K562 (cell line): ENCODE data around the gene FAM222A. TPM values are rescaled to one million over a fixed set of nuclear protein-coding genes. Genes with fewer than 3 reads are reported as not detected.

Experiments used
- ADNP ChIP-seq: fragments of 200-800 bp; sonication (Bioruptor generic); IDR thresholded peaks from 2 replicates; pipeline ENCODE4 v1.6.1; 2016; ENCODE audit warnings: missing genetic modification characterization, missing compliant biosample characterization
- ARID2 ChIP-seq: fragments of 450-650 bp; IDR thresholded peaks from 2 replicates; pipeline ENCODE4 v1.6.1; 2017; ENCODE audit warnings: antibody characterized with exemption, mild to moderate bottlenecking
- ATF7 ChIP-seq: fragments of 450-650 bp; IDR thresholded peaks from 2 replicates; pipeline ENCODE4 v1.7.1; 2014; ENCODE audit warnings: mild to moderate bottlenecking, moderate library complexity
- BHLHE40 ChIP-seq: IDR thresholded peaks from 2 replicates; pipeline ENCODE4 v1.6.1; 2011; ENCODE audit warnings: low read length, improper control_type of control experiment
- CC2D1A ChIP-seq: fragments of 450-650 bp; IDR thresholded peaks from 2 replicates; pipeline ENCODE4 v1.6.1; 2017; ENCODE audit warnings: mild to moderate bottlenecking
- DEAF1 ChIP-seq: fragments of 450-650 bp; formaldehyde crosslinking; IDR thresholded peaks from 2 replicates; pipeline ENCODE4 v1.4.0; 2020; ENCODE audit warnings: mild to moderate bottlenecking, moderate library complexity
- MEF2A ChIP-seq: IDR thresholded peaks from 2 replicates; pipeline ENCODE4 v1.6.1; 2011; ENCODE audit warnings: low read depth, mild to moderate bottlenecking, low read length, moderate library complexity; ENCODE audit not compliant: control insufficient read depth
- MYNN ChIP-seq, 2 experiments: sonication (generic); formaldehyde crosslinking in 1 of 2; IDR thresholded peaks; 2 replicates each; pipeline versions ENCODE4 v1.5.0 to v1.6.1; 2016 to 2020; ENCODE audit warnings: antibody characterized with exemption in 1 of 2, missing genetic modification reagents in 1 of 2
- NFE2 ChIP-seq: IDR thresholded peaks from 2 replicates; pipeline ENCODE4 v1.6.1; 2014; ENCODE audit warnings: antibody characterized with exemption, low read depth
- NONO ChIP-seq, 2 experiments: fragments of 200-400 bp in 1 of 2; fragments of 450-650 bp in 1 of 2; formaldehyde crosslinking in 1 of 2; IDR thresholded peaks; 2 replicates each; pipeline ENCODE4 v1.6.1; 2017; ENCODE audit warnings: low read depth in 2 of 2, mild to moderate bottlenecking in 2 of 2, moderate library complexity in 2 of 2, low read length in 1 of 2
- PTBP1 ChIP-seq: fragments of 200-400 bp; formaldehyde crosslinking; IDR thresholded peaks from 2 replicates; pipeline ENCODE4 v1.6.1; 2017; ENCODE audit warnings: low read depth, low read length
- RAD21 ChIP-seq, 2 experiments: fragments of 250-450 bp in 1 of 2; fragments of 450-650 bp in 1 of 2; sonication (Bioruptor Pico) in 1 of 2; formaldehyde crosslinking in 1 of 2; IDR thresholded peaks in 1 of 2; conservative IDR thresholded peaks in 1 of 2; 2 replicates each; pipeline versions ENCODE4 v1.4.0 to v1.8.0; 2020 to 2022; ENCODE audit warnings: mild to moderate bottlenecking in 2 of 2, moderate library complexity in 1 of 2
- SMC3 ChIP-seq: conservative IDR thresholded peaks from 2 replicates; pipeline ENCODE4 v1.6.1; 2011; ENCODE audit warnings: low read depth, low read length, improper control_type of control experiment; ENCODE audit not compliant: insufficient read depth
- VEZF1 ChIP-seq: fragments of 200-800 bp; sonication (Bioruptor generic); IDR thresholded peaks from 2 replicates; pipeline ENCODE4 v1.6.1; 2017; ENCODE audit warnings: missing genetic modification characterization, missing compliant biosample characterization
- YY1 ChIP-seq, 3 experiments: IDR thresholded peaks; 2 replicates each; pipeline ENCODE4 v1.6.1; 2011; ENCODE audit warnings: low read length in 2 of 3, mild to moderate bottlenecking in 2 of 3, moderate library complexity in 2 of 3, borderline replicate concordance in 1 of 3, control low read depth in 1 of 3, low read depth in 1 of 3; ENCODE audit not compliant: insufficient read depth in 3 of 3, insufficient replicate concordance in 2 of 3, control insufficient read depth in 1 of 3, insufficient read length in 1 of 3; ENCODE audit errors: extremely low read depth in 1 of 3
- ZBTB9 ChIP-seq: fragments of 450-650 bp; formaldehyde crosslinking; IDR thresholded peaks from 2 replicates; pipeline ENCODE4 v1.4.0; 2020; ENCODE audit warnings: mild to moderate bottlenecking, moderate library complexity
- ZKSCAN1 ChIP-seq: fragments of 150-350 bp; IDR thresholded peaks from 2 replicates; pipeline ENCODE4 v1.6.1; 2016; ENCODE audit warnings: low read depth, low read length
- polyA plus RNA-seq, 8 experiments: library from polyadenylated mRNA; depleted of rRNA in 4 of 8; stranded (reverse) in 5 of 8; unstranded in 3 of 8; fragments of >200 nt; fragmentation: Nextera tagmentation in 2 of 8; fragmentation: Illumina TruSeq in 1 of 8; extraction: Ambion mirVana in 2 of 8; extraction: Trizol in 1 of 8; gene quantifications; 2 replicates each; pipeline versions ENCODE4 v1.2.1 to v1.2.3, GENCODE V29; 2011 to 2014; ENCODE audit warnings: inconsistent platforms in 1 of 8, missing spikeins in 1 of 8
- total RNA-seq, 7 experiments: library from RNA; depleted of rRNA in 6 of 7; stranded (reverse); fragments of >200 nt in 6 of 7; fragmentation: Illumina TruSeq in 2 of 7; extraction: Trizol in 2 of 7; gene quantifications; 2 replicates each; pipeline versions ENCODE4 v1.2.1 to v1.2.3, GENCODE V29; 2011 to 2021; ENCODE audit warnings: low replicate concordance in 1 of 7
- TF ChIP-seq, protein P1 (sequence below): sonication (generic); formaldehyde crosslinking; IDR thresholded peaks from 2 replicates; pipeline ENCODE4 v1.8.0; 2022; ENCODE audit warnings: missing genetic modification reagents, mild to moderate bottlenecking, moderate library complexity, borderline replicate concordance

The FAM222A gene
- total and polyA plus RNA-seq, 9 of the 15 experiments (the other 6 are each of a cell fraction or from before 2014, with no cell fraction given), result 0.03 to 0.36 (median 0.12) TPM; not detected in 1

DNA sequence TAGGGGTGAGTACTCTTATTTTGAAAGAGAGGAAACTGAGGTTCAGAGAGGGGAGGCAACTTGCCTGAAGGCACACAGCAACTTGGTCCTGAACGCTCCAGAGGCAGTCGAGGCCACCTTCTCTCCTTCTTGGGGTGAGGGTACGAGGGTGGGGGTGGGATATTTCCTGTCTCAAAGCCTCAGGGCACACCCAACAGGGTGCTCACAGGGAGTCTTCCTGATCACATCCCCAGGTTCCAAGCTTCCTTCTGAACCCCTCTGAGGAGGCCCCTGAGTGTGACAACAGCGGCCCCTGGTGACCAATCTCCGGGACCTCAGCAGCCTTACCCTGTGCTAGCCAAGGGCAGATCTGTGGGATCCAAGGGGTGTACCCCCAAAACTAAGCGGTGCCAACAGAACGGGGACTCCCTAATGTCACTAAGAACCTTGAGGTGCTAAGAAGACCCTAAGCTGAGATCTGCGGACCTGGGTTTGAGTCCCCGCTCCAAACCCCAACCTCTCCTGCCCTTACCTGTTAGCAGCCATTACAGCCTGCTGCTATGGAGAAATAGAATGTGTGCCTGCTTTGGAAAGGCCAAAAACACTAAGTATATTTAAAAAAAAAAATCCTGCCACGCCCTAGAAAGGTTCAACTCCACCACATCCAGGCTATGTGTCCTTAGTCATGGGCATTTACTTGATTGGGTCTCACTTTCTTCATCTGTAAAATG lies 61.7 kb downstream of the FAM222A start (continued):
- TF ChIP-seq MYNN (IDR thresholded peaks at IDR 0.05) (peak; percentile 98), MYNN (CRISPR knock-in tag; IDR thresholded peaks at IDR 0.05) (no peak), CC2D1A (peak; percentile 75), SMC3 (peak; percentile 93), ADNP (tag) (0 out of 2 replicates have a peak, but pooled peaks have one; percentile 46), VEZF1 (no peak), DEAF1 (CRISPR knock-in tag) (peak; percentile 80), YY1 (IDR thresholded peaks at IDR 0.05; ENCODE audit: borderline replicate concordance in 1 of 3, control insufficient read depth in 1 of 3, extremely low read depth in 1 of 3, insufficient read depth in 3 of 3, insufficient read length in 1 of 3, insufficient replicate concordance in 2 of 3, low read depth in 1 of 3, low read length in 2 of 3) (peak in 1 of 3 experiments; percentile 9), ATF7 (no peak), ZKSCAN1 (peak; percentile 34; the same call in 1 of the 2 replicates), RAD21 (CRISPR knock-in tag; conservative IDR thresholded peaks at IDR 0.05 in 1 of 2, IDR thresholded peaks at IDR 0.05 in 1 of 2) (peak; percentile 81 to 95), ZBTB9 (no peak), BHLHE40 (no peak), ARID2 (0 out of 2 replicates have a peak, but pooled peaks have one; percentile 20), NFE2 (no peak), NONO (IDR thresholded peaks at IDR 0.05; ENCODE audit: low read depth in 2 of 2, low read length in 1 of 2) (no peak), PTBP1 (0 out of 2 replicates have a peak, but pooled peaks have one; percentile 53), MEF2A (no peak)
- TF ChIP-seq, protein P1, sequence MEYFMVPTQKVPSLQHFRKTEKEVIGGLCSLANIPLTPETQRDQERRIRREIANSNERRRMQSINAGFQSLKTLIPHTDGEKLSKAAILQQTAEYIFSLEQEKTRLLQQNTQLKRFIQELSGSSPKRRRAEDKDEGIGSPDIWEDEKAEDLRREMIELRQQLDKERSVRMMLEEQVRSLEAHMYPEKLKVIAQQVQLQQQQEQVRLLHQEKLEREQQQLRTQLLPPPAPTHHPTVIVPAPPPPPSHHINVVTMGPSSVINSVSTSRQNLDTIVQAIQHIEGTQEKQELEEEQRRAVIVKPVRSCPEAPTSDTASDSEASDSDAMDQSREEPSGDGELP (CRISPR knock-in tag), result no peak
